CD14-positive monocyte (primary cell): ENCODE results near the gene KIF13A. TPM values are rescaled to one million over a fixed set of nuclear protein-coding genes. Genes with fewer than 3 reads are reported as not detected.

Source experiments
- DNase-seq, 3 donors: peaks; one replicate each; pipeline ENCODE4 v3.0.0-alpha.2; 2011 to 2022
- H2AFZ ChIP-seq: 2 replicates; pipeline ENCODE4 v1.6.0; 2012; ENCODE audit warnings: mild to moderate bottlenecking, low read depth, low read length, inconsistent platforms; ENCODE audit not compliant: insufficient read depth, poor library complexity, severe bottlenecking
- H3K27ac ChIP-seq, 2 donors: 1 replicate in 1 of 2; 2 replicates in 1 of 2; pipeline ENCODE4 v1.5.1; 2012 to 2013; ENCODE audit warnings: low read length in 2 of 2, control low read depth in 1 of 2, inconsistent platforms in 1 of 2, low read depth in 1 of 2, mild to moderate bottlenecking in 1 of 2
- H3K27me3 ChIP-seq, 2 donors: one replicate each; pipeline versions ENCODE4 v1.6.0 to v1.6.1; 2011 to 2013; ENCODE audit warnings: low read length in 2 of 2; ENCODE audit not compliant: control insufficient read depth in 2 of 2, insufficient read depth in 2 of 2
- H3K36me3 ChIP-seq, 2 donors: replicated peaks in 1 of 2; 1 replicate in 1 of 2; 2 replicates in 1 of 2; pipeline versions ENCODE4 v1.5.1 to v1.6.1; 2012 to 2013; ENCODE audit warnings: low read length in 2 of 2, control low read depth in 1 of 2, inconsistent platforms in 1 of 2, mild to moderate bottlenecking in 1 of 2; ENCODE audit not compliant: insufficient read depth in 2 of 2, control insufficient read depth in 1 of 2
- H3K4me1 ChIP-seq, 2 donors: 1 replicate in 1 of 2; 2 replicates in 1 of 2; pipeline versions ENCODE4 v1.5.1 to v1.6.1; 2012 to 2013; ENCODE audit warnings: low read length in 2 of 2, control low read depth in 1 of 2, inconsistent platforms in 1 of 2, mild to moderate bottlenecking in 1 of 2, moderate library complexity in 1 of 2; ENCODE audit not compliant: insufficient read depth in 2 of 2, control insufficient read depth in 1 of 2
- H3K4me2 ChIP-seq: replicated peaks from 2 replicates; pipeline ENCODE3; 2012; ENCODE audit warnings: low read length, moderate library complexity, mild to moderate bottlenecking; ENCODE audit not compliant: poor library complexity, severe bottlenecking; ENCODE audit errors: extremely low read depth
- H3K4me3 ChIP-seq, 3 experiments: fragments of 200-600 bp in 1 of 3; sonication (generic) in 1 of 3; replicated peaks in 1 of 3; 1 replicate in 2 of 3; 2 replicates in 1 of 3; pipeline ENCODE4 v1.5.1; 2011 to 2013; ENCODE audit warnings: low read length in 3 of 3, mild to moderate bottlenecking in 3 of 3, control low read depth in 2 of 3, low read depth in 2 of 3, inconsistent platforms in 1 of 3, moderate library complexity in 1 of 3
- H3K79me2 ChIP-seq: 2 replicates; pipeline ENCODE4 v1.6.0; 2012; ENCODE audit warnings: mild to moderate bottlenecking, control low read depth, inconsistent platforms, low read length, moderate library complexity; ENCODE audit not compliant: insufficient read depth
- H3K9ac ChIP-seq: 2 replicates; pipeline ENCODE4 v1.6.0; 2017; ENCODE audit warnings: low read length, mild to moderate bottlenecking; ENCODE audit not compliant: insufficient read depth, poor library complexity, severe bottlenecking
- H3K9me3 ChIP-seq, 2 donors: replicated peaks in 1 of 2; 1 replicate in 1 of 2; 2 replicates in 1 of 2; pipeline versions ENCODE4 v1.5.1 to v1.6.1; 2012 to 2013; ENCODE audit warnings: low read length in 2 of 2, control low read depth in 1 of 2; ENCODE audit not compliant: control insufficient read depth in 1 of 2, insufficient read depth in 1 of 2
- H4K20me1 ChIP-seq: 2 replicates; pipeline ENCODE4 v1.6.0; 2012; ENCODE audit warnings: mild to moderate bottlenecking, low read length, control low read depth, moderate library complexity; ENCODE audit not compliant: insufficient read depth
- H3K27ac Mint-ChIP-seq, 7 donors: one replicate each; pipeline ENCODE4 v1.8.0; 2020; ENCODE audit warnings: mild to moderate bottlenecking in 7 of 7, mixed read lengths in 7 of 7, moderate library complexity in 6 of 7, inconsistent platforms in 2 of 7
- H3K27me3 Mint-ChIP-seq, 3 donors: one replicate each; pipeline ENCODE4 v1.8.0; 2021 to 2022; ENCODE audit warnings: low read depth in 3 of 3, mild to moderate bottlenecking in 3 of 3, mixed read lengths in 3 of 3, moderate library complexity in 3 of 3, inconsistent platforms in 1 of 3
- H3K36me3 Mint-ChIP-seq, 2 donors: one replicate each; pipeline ENCODE4 v1.8.0; 2020; ENCODE audit warnings: mixed read lengths in 2 of 2, inconsistent platforms in 1 of 2, mild to moderate bottlenecking in 1 of 2
- H3K4me1 Mint-ChIP-seq: one replicate; pipeline ENCODE4 v1.8.0; 2020; ENCODE audit warnings: mild to moderate bottlenecking, mixed read lengths
- H3K4me3 Mint-ChIP-seq, 2 donors: one replicate each; pipeline ENCODE4 v1.8.0; 2020; ENCODE audit warnings: mild to moderate bottlenecking in 2 of 2, mixed read lengths in 2 of 2, moderate library complexity in 1 of 2
- H3K9me3 Mint-ChIP-seq, 7 donors: one replicate each; pipeline ENCODE4 v1.8.0; 2020 to 2022; ENCODE audit warnings: mixed read lengths in 7 of 7, mild to moderate bottlenecking in 6 of 7, moderate library complexity in 6 of 7, inconsistent platforms in 2 of 7
- WGBS: methylation state at CpG from one replicate; pipeline ENCODE4 v1.1.5; 2013; ENCODE audit warnings: missing lambda C conversion rate; ENCODE audit not compliant: insufficient coverage; 5-methylcytosine and 5-hydroxymethylcytosine counted together
- intact Hi-C, 2 donors: fragments of 100-400 bp; cut with micrococcal nuclease; formaldehyde crosslinking; loops; one replicate each; pipeline versions ENCODE4 v1.15.0 to v1.15.1; 2023
- polyA plus RNA-seq, 3 donors: library from polyadenylated mRNA; depleted of rRNA in 1 of 3; unstranded in 2 of 3; stranded (reverse) in 1 of 3; fragments of 300-500 nt in 2 of 3; fragments of >200 nt in 1 of 3; fragmentation: Illumina TruSeq in 2 of 3; gene quantifications; 1 replicate in 2 of 3; 2 replicates in 1 of 3; pipeline ENCODE4 v1.2.3, GENCODE V29; 2012 to 2021
- TF ChIP-seq, protein P1 (sequence below): fragments of 200-600 bp; IDR thresholded peaks from one replicate; pipeline ENCODE4 v1.8.0; 2022; ENCODE audit warnings: antibody characterized with exemption, mild to moderate bottlenecking

Gene KIF13A
- polyA plus RNA-seq, 3 donors: 2.9 to 28.4 (median 6.0) TPM

DNA sequence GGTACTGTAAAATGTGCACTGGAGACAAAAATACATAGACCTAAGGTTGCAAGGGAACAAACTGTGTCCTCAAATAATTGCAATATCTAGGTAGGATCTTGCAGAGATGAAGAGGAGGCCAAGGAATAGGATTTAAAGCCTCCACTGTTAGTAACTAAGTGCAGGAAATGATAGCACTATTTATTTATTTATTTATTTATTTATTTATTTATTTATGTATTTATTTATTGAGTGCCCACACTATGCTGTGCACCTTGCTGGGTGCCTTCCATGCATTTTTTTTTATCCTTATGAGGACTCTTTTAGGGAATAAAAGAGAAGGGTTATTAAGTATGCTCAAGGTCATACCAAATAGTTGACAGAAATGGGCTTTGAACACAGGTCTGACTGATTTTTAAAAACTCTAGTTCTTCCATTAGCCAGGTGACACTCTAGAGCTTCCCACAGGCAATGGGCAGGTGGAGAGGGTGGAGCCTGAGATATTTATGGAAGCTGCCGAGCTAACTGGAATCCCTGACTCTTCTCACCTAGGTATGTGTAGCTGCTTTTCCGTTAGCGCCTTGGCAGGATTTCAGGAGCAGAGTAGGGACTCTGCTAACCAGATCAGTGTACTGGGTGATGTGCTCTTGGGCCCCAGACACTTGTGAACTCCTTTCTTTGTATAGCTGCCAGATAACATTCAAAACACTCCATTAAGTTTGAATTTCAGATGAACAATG is 268.0 kb downstream of the KIF13A start:
- Histone ChIP-seq H3K79me2 (no peaks in the 10 kb centered on the region), H3K27me3 (no peaks in the 10 kb centered on the region), H2AFZ (no peak overlapping the region), H3K9ac (no peak overlapping the region), H3K4me2 (no peak overlapping the region), H3K9me3 (no peaks in the 10 kb centered on the region), H3K4me3 (no peak overlapping the region), H3K27ac (no peak overlapping the region), H4K20me1 (no peaks in the 10 kb centered on the region), H3K4me1 (peaks cover 13% of the 10 kb centered on the region in 2 donors), H3K36me3 (no peaks in the 10 kb centered on the region)
- no peak for DNase-seq
- no peak overlapping the region for H3K27ac Mint-ChIP-seq
- H3K36me3 Mint-ChIP-seq: peaks cover 0 to 1% of the 10 kb centered on the region in 2 donors
- no peak overlapping the region for H3K4me3 Mint-ChIP-seq
- WGBS: no CpG with 5 or more reads among the region's 3 CpGs
- H3K9me3 Mint-ChIP-seq: no peaks in the 10 kb centered on the region
- peaks cover 2 to 4% (median 3%) of the 10 kb centered on the region in 3 donors for H3K27me3 Mint-ChIP-seq
- intact Hi-C loops: no loop called here
- TF ChIP-seq, protein P1, sequence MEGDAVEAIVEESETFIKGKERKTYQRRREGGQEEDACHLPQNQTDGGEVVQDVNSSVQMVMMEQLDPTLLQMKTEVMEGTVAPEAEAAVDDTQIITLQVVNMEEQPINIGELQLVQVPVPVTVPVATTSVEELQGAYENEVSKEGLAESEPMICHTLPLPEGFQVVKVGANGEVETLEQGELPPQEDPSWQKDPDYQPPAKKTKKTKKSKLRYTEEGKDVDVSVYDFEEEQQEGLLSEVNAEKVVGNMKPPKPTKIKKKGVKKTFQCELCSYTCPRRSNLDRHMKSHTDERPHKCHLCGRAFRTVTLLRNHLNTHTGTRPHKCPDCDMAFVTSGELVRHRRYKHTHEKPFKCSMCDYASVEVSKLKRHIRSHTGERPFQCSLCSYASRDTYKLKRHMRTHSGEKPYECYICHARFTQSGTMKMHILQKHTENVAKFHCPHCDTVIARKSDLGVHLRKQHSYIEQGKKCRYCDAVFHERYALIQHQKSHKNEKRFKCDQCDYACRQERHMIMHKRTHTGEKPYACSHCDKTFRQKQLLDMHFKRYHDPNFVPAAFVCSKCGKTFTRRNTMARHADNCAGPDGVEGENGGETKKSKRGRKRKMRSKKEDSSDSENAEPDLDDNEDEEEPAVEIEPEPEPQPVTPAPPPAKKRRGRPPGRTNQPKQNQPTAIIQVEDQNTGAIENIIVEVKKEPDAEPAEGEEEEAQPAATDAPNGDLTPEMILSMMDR: no peak
- H3K4me1 Mint-ChIP-seq: peaks cover 13% of the 10 kb centered on the region

DNA sequence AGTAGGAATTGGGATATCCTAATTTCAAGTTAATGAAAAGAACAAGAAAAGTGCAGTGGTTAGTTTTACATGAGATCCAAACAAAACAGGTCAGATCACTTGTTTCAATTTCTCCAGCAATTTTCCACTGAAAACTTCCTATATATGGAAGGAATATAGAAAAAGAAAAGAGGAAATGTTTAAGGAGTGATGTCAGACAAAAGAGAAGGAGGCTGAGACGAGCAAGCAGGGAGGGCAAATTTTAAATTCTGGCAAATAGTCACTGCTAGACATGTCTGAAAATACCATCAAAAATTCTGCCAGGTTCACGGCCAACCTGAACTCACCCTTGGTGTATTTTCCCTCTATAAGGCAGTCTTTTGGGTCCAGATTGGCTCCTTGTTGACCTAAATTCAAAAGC is 271.2 kb downstream of the KIF13A start:
- H3K27ac ChIP-seq: no peak overlapping the region
- Mint-ChIP-seq H3K4me3 (no peak overlapping the region), H3K27ac (peak overlapping the region in 4 of 7 donors; percentile 2 to 98 (median 57)), H3K27me3 (peaks cover 2 to 8% (median 2%) of the 10 kb centered on the region in 3 donors), H3K4me1 (peaks cover 16% of the 10 kb centered on the region), H3K9me3 (no peaks in the 10 kb centered on the region), H3K36me3 (peaks cover 0 to 1% of the 10 kb centered on the region in 2 donors)
- no peaks in the 10 kb centered on the region for H3K9me3 ChIP-seq
- no peaks in the 10 kb centered on the region for H3K79me2 ChIP-seq
- no peaks in the 10 kb centered on the region for H3K27me3 ChIP-seq
- no peak overlapping the region for H3K4me3 ChIP-seq
- no peak overlapping the region for H3K4me2 ChIP-seq
- intact Hi-C loops: no loop called here
- H3K9ac ChIP-seq: no peak overlapping the region
- H4K20me1 ChIP-seq: no peaks in the 10 kb centered on the region
- TF ChIP-seq, protein P1: no peak
- no peak for DNase-seq
- H3K4me1 ChIP-seq: peaks cover 14 to 15% of the 10 kb centered on the region in 2 donors
- H3K36me3 ChIP-seq: no peaks in the 10 kb centered on the region
- no peak overlapping the region for H2AFZ ChIP-seq
- WGBS: no CpG with 5 or more reads among the region's 2 CpGs
